Gastrocnemius medialis (tissue), 4 donors: ENCODE data around the gene VPS41.

Source experiments
- POLR2A ChIP-seq, 2 donors: fragments of 450-650 bp; IDR thresholded peaks; one replicate each; pipeline ENCODE4 v1.6.1; 2017; ENCODE audit warnings: antibody characterized with exemption in 2 of 2, mild to moderate bottlenecking in 2 of 2, moderate library complexity in 2 of 2
- TF ChIP-seq, protein P1 (sequence below), 5 experiments: fragments of 450-650 bp in 3 of 5; fragments of 200-600 bp in 2 of 5; sonication (generic) in 2 of 5; IDR thresholded peaks in 4 of 5; conservative IDR thresholded peaks in 1 of 5; 1 replicate in 4 of 5; 2 replicates in 1 of 5; pipeline ENCODE4 v1.5.1; 2016 to 2019; ENCODE audit warnings: antibody characterized with exemption in 5 of 5, mild to moderate bottlenecking in 3 of 5, moderate library complexity in 3 of 5

DNA sequence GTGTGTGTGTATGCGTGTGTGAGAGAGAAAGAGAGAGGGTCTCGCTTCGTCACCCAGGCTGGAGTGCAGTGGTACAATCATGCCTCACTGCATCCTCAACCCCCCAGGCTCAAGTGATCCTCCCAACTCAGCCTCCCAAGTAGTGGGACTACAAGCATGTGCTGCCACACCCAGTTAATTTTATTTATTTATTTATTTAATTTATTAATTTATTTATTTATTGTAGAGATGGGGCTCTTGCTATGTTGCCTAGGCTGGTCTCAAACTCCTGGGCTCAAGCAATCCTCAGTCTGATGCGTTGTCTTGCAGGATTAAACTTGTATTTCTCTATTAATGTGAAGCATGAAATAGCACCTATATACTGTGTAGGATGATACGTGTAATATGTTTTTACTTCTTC, 46.9 kb upstream of the VPS41 start:
- TF ChIP-seq, protein P1, sequence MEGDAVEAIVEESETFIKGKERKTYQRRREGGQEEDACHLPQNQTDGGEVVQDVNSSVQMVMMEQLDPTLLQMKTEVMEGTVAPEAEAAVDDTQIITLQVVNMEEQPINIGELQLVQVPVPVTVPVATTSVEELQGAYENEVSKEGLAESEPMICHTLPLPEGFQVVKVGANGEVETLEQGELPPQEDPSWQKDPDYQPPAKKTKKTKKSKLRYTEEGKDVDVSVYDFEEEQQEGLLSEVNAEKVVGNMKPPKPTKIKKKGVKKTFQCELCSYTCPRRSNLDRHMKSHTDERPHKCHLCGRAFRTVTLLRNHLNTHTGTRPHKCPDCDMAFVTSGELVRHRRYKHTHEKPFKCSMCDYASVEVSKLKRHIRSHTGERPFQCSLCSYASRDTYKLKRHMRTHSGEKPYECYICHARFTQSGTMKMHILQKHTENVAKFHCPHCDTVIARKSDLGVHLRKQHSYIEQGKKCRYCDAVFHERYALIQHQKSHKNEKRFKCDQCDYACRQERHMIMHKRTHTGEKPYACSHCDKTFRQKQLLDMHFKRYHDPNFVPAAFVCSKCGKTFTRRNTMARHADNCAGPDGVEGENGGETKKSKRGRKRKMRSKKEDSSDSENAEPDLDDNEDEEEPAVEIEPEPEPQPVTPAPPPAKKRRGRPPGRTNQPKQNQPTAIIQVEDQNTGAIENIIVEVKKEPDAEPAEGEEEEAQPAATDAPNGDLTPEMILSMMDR (IDR thresholded peaks at IDR 0.05 in 4 of 5, conservative IDR thresholded peaks at IDR 0.05 in 1 of 5) = no peak
- TF ChIP-seq POLR2A (IDR thresholded peaks at IDR 0.05) = no peak
